Chondrocyte (in vitro differentiated cells): ENCODE measurements around the gene GAP43. TPM values are rescaled to one million over a fixed set of nuclear protein-coding genes. Genes with fewer than 3 reads are reported as not detected.

Source experiments
- DNase-seq: peaks from one replicate; pipeline ENCODE4 v3.0.0; 2021; ENCODE audit warnings: mixed read lengths, low spot score
- H3K27ac Mint-ChIP-seq: one replicate; pipeline ENCODE4 v1.8.0; 2021; ENCODE audit warnings: mild to moderate bottlenecking, moderate library complexity, mixed read lengths; ENCODE audit not compliant: unreplicated experiment
- H3K27me3 Mint-ChIP-seq: 2 replicates; pipeline ENCODE4 v1.8.0; 2021; ENCODE audit warnings: low read depth, mixed read lengths
- H3K36me3 Mint-ChIP-seq: 2 replicates; pipeline ENCODE4 v1.8.0; 2021; ENCODE audit warnings: low read depth, mixed read lengths
- H3K4me1 Mint-ChIP-seq: 2 replicates; pipeline ENCODE4 v1.8.0; 2021; ENCODE audit warnings: low read depth, mild to moderate bottlenecking, mixed read lengths
- H3K4me3 Mint-ChIP-seq: one replicate; pipeline ENCODE4 v1.8.0; 2021; ENCODE audit warnings: mild to moderate bottlenecking, moderate library complexity, mixed read lengths; ENCODE audit not compliant: unreplicated experiment
- H3K9me3 Mint-ChIP-seq: 2 replicates; pipeline ENCODE4 v1.8.0; 2021; ENCODE audit warnings: low read depth, mixed read lengths
- total RNA-seq: library from RNA; stranded (reverse); gene quantifications from 3 replicates; pipeline ENCODE4 v1.2.1, GENCODE V29; 2021
- TF ChIP-seq, protein P1 (sequence below): fragments of 200-600 bp; sonication (generic); IDR thresholded peaks from 2 replicates; pipeline ENCODE4 v1.5.0; 2021; ENCODE audit warnings: antibody characterized with exemption, mild to moderate bottlenecking, moderate library complexity

GAP43 gene
- total RNA-seq, 1 donor from 2014 or later, result 3.6 TPM

DNA sequence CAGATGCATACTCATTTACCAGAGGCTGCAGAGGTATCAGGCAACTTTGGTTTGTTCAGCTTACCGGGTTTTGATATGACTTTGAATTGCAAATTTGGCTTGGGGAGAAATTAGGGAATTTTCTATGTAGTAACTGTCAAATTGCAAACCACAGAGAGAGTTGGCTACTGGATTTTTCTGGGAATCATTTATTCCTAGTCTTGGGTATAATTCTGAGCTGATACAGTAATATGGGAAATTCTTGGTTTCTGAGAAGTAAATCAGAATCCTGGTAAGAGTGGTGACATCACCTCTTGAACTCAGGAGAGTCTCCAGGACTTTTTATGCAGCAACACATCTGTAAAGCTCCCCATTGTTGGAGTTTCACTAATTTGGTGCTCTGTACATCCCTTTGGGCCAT is 39.0 kb downstream of the GAP43 start:
- Mint-ChIP-seq H3K4me3 (no peak overlapping the region), H3K9me3 (no peaks in the 10 kb centered on the region), H3K27me3 (no peaks in the 10 kb centered on the region), H3K4me1 (peaks cover 67% of the 10 kb centered on the region), H3K27ac (no peak overlapping the region), H3K36me3 (no peaks in the 10 kb centered on the region)
- TF ChIP-seq, protein P1, sequence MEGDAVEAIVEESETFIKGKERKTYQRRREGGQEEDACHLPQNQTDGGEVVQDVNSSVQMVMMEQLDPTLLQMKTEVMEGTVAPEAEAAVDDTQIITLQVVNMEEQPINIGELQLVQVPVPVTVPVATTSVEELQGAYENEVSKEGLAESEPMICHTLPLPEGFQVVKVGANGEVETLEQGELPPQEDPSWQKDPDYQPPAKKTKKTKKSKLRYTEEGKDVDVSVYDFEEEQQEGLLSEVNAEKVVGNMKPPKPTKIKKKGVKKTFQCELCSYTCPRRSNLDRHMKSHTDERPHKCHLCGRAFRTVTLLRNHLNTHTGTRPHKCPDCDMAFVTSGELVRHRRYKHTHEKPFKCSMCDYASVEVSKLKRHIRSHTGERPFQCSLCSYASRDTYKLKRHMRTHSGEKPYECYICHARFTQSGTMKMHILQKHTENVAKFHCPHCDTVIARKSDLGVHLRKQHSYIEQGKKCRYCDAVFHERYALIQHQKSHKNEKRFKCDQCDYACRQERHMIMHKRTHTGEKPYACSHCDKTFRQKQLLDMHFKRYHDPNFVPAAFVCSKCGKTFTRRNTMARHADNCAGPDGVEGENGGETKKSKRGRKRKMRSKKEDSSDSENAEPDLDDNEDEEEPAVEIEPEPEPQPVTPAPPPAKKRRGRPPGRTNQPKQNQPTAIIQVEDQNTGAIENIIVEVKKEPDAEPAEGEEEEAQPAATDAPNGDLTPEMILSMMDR, result no peak
- no peak for DNase-seq

DNA sequence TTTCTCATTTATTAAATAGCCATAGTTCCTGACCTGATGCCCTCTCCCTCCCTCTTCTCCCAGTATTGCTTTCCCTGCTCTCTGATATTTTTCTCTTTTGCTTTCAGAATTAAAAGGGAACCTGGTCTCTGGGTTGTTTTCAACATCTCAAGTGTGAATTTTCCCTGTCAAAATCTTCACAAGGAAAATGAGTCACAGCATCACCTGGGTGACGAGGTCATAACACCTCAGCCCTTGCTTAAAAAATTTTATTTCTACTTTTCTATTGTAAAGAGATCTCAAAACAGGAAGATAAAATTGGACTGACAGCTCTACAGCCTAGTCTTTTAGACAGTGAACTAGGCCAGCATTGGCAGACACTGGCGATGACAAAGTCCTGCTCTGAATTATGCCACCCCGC is 40.1 kb downstream of the GAP43 start:
- no peaks in the 10 kb centered on the region for H3K36me3 Mint-ChIP-seq
- peaks cover 67% of the 10 kb centered on the region for H3K4me1 Mint-ChIP-seq
- no peaks in the 10 kb centered on the region for H3K9me3 Mint-ChIP-seq
- H3K27me3 Mint-ChIP-seq, result no peaks in the 10 kb centered on the region
- no peak overlapping the region for H3K27ac Mint-ChIP-seq
- H3K4me3 Mint-ChIP-seq, result no peak overlapping the region
- TF ChIP-seq, protein P1, result no peak
- DNase-seq, result no peak

DNA sequence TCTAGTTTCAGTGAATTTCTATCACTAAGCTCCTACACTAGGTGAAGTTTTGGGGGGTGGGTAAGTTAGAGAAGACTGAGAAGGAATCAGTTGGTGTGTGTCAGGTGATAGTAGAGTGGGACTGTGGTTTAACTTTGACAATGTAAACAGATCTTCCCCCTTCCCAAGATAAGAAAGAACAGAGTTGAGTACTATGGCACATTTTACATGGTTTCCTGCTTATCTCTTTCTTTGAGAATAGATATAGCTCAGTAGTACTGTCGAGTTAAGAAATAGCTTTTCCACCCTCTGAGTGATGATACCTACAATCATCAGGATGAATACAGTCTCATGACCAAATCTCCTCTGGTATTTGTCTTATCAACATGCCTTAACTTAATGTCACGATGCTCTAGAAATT is 42.8 kb downstream of the GAP43 start:
- H3K27ac Mint-ChIP-seq, result no peak overlapping the region
- no peaks in the 10 kb centered on the region for H3K9me3 Mint-ChIP-seq
- no peak for DNase-seq
- no peaks in the 10 kb centered on the region for H3K27me3 Mint-ChIP-seq
- no peak overlapping the region for H3K4me3 Mint-ChIP-seq
- no peaks in the 10 kb centered on the region for H3K36me3 Mint-ChIP-seq
- TF ChIP-seq, protein P1, result no peak
- H3K4me1 Mint-ChIP-seq, result peaks cover 46% of the 10 kb centered on the region

DNA sequence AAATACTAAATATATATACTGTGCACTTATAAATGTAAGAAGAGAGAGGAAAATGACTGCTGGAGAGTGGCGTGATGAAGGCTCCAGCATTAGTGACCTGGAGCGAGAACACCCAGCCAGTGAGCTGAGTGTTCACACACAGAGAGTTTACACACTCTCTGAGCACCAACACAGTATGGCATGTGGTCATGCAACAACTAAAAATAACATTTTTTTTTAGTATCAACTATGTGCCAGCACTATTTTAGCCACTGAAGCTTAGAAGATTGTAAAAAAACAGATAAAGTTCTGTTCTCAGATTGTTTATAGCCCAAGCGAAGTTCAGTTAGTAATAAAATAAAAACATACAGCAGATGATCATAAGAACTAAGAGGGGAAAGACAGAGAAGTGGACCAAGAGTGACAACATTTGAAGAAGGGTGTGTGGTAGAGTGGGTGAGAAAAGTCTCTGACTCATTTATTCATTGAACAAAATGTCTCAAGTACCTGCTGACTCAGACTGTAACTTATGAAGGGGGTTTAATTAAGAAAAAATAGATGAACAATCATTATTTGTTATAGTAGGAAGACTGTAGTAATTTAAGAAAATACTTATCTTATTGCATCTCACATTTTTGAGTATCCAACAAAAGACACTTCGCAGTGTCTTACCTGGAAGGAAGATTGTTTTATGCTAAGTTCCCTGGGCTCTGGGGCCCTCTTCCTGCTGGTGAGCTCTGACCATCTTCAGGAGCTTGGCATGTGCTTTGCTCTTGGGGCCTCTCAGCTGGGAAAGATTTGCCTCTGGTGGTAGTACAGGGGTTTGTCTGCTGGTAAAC is 43.8 kb downstream of the GAP43 start:
- TF ChIP-seq, protein P1, result peak; percentile 39
- Mint-ChIP-seq H3K9me3 (no peaks in the 10 kb centered on the region), H3K27ac (peak overlapping the region; percentile 83), H3K36me3 (no peaks in the 10 kb centered on the region), H3K27me3 (no peaks in the 10 kb centered on the region), H3K4me1 (peaks cover 46% of the 10 kb centered on the region), H3K4me3 (no peak overlapping the region)
- DNase-seq, result no peak

DNA sequence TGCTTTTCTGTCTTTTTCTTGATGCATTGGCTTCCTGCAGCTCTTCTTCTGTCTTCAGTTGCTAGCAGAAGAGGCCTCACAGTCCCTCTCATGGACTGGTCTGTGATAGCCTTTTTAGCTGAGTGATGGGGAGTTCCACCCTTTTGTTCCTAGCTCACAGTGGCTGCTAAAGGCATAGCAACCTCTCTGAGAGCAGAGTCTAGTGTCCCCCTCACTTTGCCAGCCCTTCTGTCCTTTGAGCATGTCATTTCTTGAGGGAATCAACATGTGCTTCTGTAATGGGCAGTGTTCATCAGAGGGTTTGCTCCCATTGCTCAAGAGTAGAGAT is 44.4 kb downstream of the GAP43 start:
- no peaks in the 10 kb centered on the region for H3K27me3 Mint-ChIP-seq
- TF ChIP-seq, protein P1, result no peak
- peaks cover 51% of the 10 kb centered on the region for H3K4me1 Mint-ChIP-seq
- DNase-seq, result no peak
- H3K27ac Mint-ChIP-seq, result peak overlapping the region; percentile 83
- H3K4me3 Mint-ChIP-seq, result no peak overlapping the region
- H3K9me3 Mint-ChIP-seq, result no peaks in the 10 kb centered on the region
- no peaks in the 10 kb centered on the region for H3K36me3 Mint-ChIP-seq
